Motor neuron (in vitro differentiated cells): ENCODE measurements around the gene ZNF830. TPM values are rescaled to one million over a fixed set of nuclear protein-coding genes. Genes with fewer than 3 reads are reported as not detected.
A peak's percentile ranks its signal among the peaks of the same experiment; 100 is the strongest.
"Not testable (repeated sequence)": the region's sequence is repeated elsewhere in the genome, so short reads cannot be mapped to it uniquely, and the experiment has no call there.

Experiments used
- ATAC-seq, 8 experiments: fragments of 200-7000 bp; cut with Tn5 transposase; replicated peaks in 6 of 8; 2 replicates each; pipeline ENCODE4 v1.8.0; 2021; ENCODE audit warnings: mild to moderate bottlenecking in 8 of 8, moderate library complexity in 8 of 8
- H3K27ac ChIP-seq, 2 donors: fragments of 250-450 bp; sonication (Bioruptor Pico); 2 replicates each; pipeline ENCODE4 v1.9.0; 2021; ENCODE audit warnings: antibody characterized with exemption in 2 of 2, mild to moderate bottlenecking in 2 of 2, moderate library complexity in 1 of 2
- H3K4me1 ChIP-seq, 2 donors: fragments of 250-450 bp; sonication (Bioruptor Pico); replicated peaks in 1 of 2; 2 replicates each; pipeline ENCODE4 v1.6.1; 2021; ENCODE audit warnings: antibody characterized with exemption in 2 of 2, mild to moderate bottlenecking in 2 of 2, moderate library complexity in 1 of 2
- H3K4me3 ChIP-seq, 5 donors: fragments of 250-450 bp; sonication (Bioruptor Pico); 2 replicates each; pipeline ENCODE4 v1.9.0; 2021; ENCODE audit warnings: antibody characterized with exemption in 5 of 5, mild to moderate bottlenecking in 5 of 5, moderate library complexity in 4 of 5
- WGBS, 10 experiments: fragments of 450-650 bp; shearing (Covaris generic); methylation state at CpG; one replicate each; pipeline ENCODE4 v1.0.0; 2022; 5-methylcytosine and 5-hydroxymethylcytosine counted together
- in situ Hi-C, 9 experiments: fragments of 400-800 bp; cut with MboI; loops; one replicate each; pipeline ENCODE4 v1.15.0; 2021; ENCODE audit warnings: low sequenced_read_pairs in 9 of 9, low pct_unique_long_range_greater_than_20kb in 2 of 9; ENCODE audit not compliant: unreplicated experiment in 9 of 9
- total RNA-seq, 8 experiments: library from RNA; unstranded; fragments of 300-600 nt; gene quantifications; 2 replicates each; pipeline versions ENCODE4 v1.2.3 to v1.2.4, GENCODE V29; 2022

Gene ZNF830, protein sequence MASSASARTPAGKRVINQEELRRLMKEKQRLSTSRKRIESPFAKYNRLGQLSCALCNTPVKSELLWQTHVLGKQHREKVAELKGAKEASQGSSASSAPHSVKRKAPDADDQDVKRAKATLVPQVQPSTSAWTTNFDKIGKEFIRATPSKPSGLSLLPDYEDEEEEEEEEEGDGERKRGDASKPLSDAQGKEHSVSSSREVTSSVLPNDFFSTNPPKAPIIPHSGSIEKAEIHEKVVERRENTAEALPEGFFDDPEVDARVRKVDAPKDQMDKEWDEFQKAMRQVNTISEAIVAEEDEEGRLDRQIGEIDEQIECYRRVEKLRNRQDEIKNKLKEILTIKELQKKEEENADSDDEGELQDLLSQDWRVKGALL
- 10 to 100 TPM; 15.8 to 24.7 (median 19.2) TPM for total RNA-seq

DNA sequence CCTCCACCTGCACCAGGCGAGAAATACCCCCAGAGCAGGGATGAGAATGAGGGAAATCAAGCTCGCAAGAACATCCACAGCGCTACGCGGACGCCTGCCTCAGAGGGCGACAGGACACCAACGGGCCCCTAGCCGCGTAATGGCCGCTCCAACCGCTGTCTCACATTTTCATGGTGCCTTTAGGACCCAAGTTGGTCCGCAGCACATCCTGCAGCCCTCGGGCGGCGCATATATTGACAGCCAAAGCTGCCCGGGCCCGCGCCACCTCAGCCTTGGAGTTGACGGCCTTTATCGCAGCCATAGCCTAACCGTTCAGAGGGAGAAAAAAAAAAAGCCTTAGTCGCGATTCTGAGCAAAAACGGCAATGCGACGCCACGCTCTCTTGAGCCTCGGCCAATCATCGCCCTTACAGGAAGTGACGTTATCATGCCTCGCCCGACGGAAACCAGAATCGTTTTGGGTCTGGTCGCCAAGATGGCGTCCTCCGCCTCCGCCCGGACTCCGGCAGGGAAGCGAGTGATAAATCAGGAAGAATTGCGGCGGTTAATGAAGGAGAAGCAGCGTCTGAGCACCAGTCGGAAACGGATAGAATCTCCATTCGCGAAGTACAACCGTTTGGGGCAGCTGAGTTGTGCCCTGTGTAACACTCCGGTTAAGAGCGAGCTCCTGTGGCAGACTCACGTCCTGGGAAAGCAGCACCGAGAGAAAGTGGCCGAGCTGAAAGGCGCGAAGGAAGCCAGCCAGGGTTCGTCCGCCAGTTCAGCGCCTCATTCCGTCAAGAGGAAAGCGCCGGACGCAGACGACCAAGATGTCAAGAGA, at the start of gene ZNF830, which contains the start of gene CCT6B:
Gene ZNF830 (plus strand): TSS at position 448 of the 819 bp plus-strand sequence. CDS start 27 bp downstream, at position 475.
Gene CCT6B (minus strand): TSS at position 368 of the 819 bp plus-strand sequence. CDS start 67 bp downstream, at position 301.
- in situ Hi-C loops = no loop called here
- peak; percentile 95 to 99 (median 96) for ATAC-seq
- Histone ChIP-seq H3K27ac (peak within 1 kb of the TSS; percentile 93 to 97), H3K4me3 (peak within 1 kb of the TSS; percentile 62 to 94 (median 71)), H3K4me1 (peaks cover 9 to 21% of the 10 kb centered on the region in 2 donors)
- WGBS, 10 experiments = 0 to 2% (median 0%) methylated on average over 1 to 37 of the region's 65 CpGs; no CpG with 5 or more reads in 1 of the 10 experiments

- in situ Hi-C loops = no loop called here
- Histone ChIP-seq H3K4me1 (no peaks in the 10 kb centered on the region), H3K27ac (no peak overlapping the region), H3K4me3 (no peak overlapping the region)
- 14 to 100% (median 44%) methylated on average over 1 of the region's 1 CpG; no CpG with 5 or more reads in 5 of the 10 experiments for WGBS, 10 experiments
- ATAC-seq = no peak
Observed at GRCh38 chr17:34913001-34913400, 48.3 kb upstream of the ZNF830 start.

DNA sequence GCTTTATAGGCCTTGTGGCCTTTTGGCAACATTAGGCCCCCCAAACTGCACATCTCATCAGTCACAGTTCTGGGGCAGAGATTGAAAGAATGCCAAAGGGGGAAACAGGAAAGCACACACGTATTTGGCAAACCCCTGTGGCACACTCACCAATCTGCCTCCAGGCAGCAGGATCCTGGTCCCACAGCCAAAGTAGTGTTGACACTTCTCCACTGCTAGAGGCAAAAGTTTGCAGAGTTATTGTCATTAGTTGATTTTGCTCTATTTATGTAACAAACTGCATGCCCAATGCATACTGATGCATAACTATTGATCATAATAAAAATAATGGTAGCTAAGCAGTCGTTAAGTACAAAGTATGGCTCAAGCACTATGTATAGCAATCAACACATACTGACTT, 45.2 kb upstream of the ZNF830 start:
- Histone ChIP-seq H3K27ac (no peak overlapping the region), H3K4me1 (no peaks in the 10 kb centered on the region), H3K4me3 (no peak overlapping the region)
- 0 to 71% (median 39%) methylated on average over 1 to 2 of the region's 2 CpGs; no CpG with 5 or more reads in 2 of the 10 experiments for WGBS, 10 experiments
- in situ Hi-C loops = no loop called here
- ATAC-seq = peak in 1 of 8 experiments; percentile 22

DNA sequence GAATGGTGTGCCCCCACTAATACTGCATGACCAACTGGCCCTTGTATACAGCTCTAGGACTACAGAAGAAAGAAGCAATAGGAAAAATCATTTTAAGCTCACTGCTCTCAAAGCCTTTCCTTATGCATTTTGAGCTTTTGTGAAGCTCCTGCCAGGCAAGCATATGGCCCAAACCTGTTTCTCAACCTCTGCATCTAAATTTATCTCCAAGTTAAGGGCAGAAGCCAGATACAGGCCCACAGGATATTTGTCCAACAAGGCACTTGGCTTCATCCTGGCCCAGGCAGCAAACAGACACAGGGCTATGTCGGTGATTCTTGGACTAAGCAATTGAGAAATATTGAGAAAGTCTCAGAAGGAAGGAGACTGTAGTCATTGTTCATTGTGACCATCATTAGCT, 44.0 kb upstream of the ZNF830 start:
- Histone ChIP-seq H3K4me1 (no peaks in the 10 kb centered on the region), H3K27ac (no peak overlapping the region), H3K4me3 (no peak overlapping the region)
- WGBS, 10 experiments = 50 to 100% (median 83%) methylated on average over 1 of the region's 1 CpG; no CpG with 5 or more reads in 4 of the 10 experiments
- in situ Hi-C loops = no loop called here
- ATAC-seq = no peak

DNA sequence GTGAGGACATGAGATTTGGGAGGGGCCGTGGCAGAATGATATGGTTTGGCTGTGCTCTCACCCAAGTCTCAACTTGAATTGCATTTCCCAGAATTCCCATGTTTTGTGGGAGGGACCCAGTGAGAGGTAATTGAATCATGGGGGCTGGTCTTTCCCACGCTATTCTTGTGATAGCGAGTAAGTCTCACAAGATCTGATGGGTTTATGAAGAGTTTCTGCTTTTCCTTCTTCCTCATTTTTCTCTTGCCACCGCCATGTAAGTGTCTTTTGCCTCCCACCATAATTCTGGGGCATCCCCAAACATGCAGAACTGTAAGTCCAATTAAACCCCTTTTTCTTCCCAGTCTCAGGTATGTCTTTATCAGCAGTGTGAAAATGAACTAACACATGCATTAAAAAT, 40.7 kb upstream of the ZNF830 start:
- WGBS, 10 experiments = 0 to 100% (median 73%) methylated on average over 1 to 4 of the region's 4 CpGs; no CpG with 5 or more reads in 2 of the 10 experiments
- in situ Hi-C loops = no loop called here
- ATAC-seq = no peak
- Histone ChIP-seq H3K4me3 (no peak overlapping the region), H3K4me1 (no peaks in the 10 kb centered on the region), H3K27ac (no peak overlapping the region)

- in situ Hi-C loops = no loop called here
- no peak for ATAC-seq
- WGBS, 10 experiments = 43 to 100% (median 83%) methylated on average over 1 to 3 of the region's 3 CpGs
- no peaks in the 10 kb centered on the region for H3K4me1 ChIP-seq
- H3K4me3 ChIP-seq = no peak overlapping the region
- no peak overlapping the region for H3K27ac ChIP-seq
Observed at GRCh38 chr17:34926661-34927060, 34.7 kb upstream of the ZNF830 start.

- H3K4me3 ChIP-seq = no peak overlapping the region
- no peaks in the 10 kb centered on the region for H3K4me1 ChIP-seq
- no peak overlapping the region for H3K27ac ChIP-seq
- no peak for ATAC-seq
- in situ Hi-C loops = no loop called here
Observed at GRCh38 chr17:34930283-34930682, 31.1 kb upstream of the ZNF830 start.

DNA sequence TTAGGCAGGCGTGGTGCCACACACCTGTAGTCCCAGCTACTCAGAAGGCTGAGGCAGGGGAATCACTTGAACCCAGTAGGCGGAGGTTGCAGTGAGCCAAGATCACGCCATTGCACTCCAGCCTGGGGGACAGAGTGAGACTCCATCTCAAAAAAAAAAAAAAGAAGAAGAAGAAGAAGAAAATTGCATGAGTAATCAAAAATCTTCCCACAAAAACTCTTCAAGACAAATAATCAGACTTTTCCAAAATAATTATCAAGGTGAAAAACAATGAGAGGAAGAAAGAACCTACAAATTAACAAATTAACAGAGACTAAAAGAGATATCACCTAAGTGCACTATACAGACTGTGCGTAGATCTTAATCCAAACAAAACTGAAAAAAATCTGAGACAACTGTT, 10.6 kb upstream of the ZNF830 start:
- H3K4me1 ChIP-seq, H3K4me3 ChIP-seq, H3K27ac ChIP-seq, ATAC-seq, in situ Hi-C loops: not testable (repeated sequence)
- WGBS, 10 experiments = 41 to 87% (median 73%) methylated on average over 2 to 4 of the region's 4 CpGs; no CpG with 5 or more reads in 2 of the 10 experiments

DNA sequence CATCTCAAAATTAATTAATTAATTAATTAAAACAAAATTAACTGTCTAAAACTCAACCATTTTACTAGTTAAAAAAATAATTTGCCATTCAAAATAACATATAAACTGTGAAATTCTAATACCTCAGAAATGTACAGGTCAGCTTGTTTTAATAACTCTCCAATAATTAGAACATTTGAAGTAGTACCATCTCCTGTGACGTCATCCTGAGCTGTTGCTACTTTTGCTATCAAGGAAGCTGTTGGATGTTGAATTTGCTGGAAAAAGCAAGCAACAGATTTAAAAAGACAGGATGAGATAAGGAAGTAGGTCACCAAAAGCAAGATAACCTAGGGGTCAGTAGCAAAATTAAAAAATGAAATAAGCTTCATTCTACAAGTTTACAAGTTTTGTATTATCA, 2.9 kb upstream of the ZNF830 start:
- Histone ChIP-seq H3K4me3 (no peak overlapping the region), H3K4me1 (peaks cover 9 to 18% of the 10 kb centered on the region in 2 donors), H3K27ac (no peak overlapping the region)
- in situ Hi-C loops = no loop called here
- no peak for ATAC-seq
- WGBS, 10 experiments = 25 to 100% (median 71%) methylated on average over 1 of the region's 1 CpG; no CpG with 5 or more reads in 1 of the 10 experiments

DNA sequence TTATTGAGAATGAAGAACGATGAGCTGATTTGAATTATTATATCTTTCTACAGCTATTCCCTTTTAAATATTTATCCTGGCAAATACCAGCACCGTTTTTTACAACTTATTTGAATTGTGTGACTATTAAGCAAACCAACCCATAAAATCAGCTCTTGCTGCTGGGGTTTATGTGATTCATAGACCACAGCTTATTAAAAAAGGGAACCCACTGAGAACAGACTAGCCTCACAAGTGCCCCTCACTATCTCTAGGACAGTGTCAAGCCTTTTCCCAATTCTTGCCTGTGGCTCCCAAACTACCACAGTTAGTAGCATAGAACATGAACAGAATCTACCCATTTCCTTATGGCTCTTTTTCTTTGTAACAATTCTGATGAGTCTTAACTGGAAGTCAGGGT, 12.8 kb downstream of the ZNF830 start:
- 0 to 76% (median 25%) methylated on average over 1 to 2 of the region's 2 CpGs; no CpG with 5 or more reads in 2 of the 10 experiments for WGBS, 10 experiments
- ATAC-seq = no peak
- no peak overlapping the region for H3K4me3 ChIP-seq
- H3K4me1 ChIP-seq = no peaks in the 10 kb centered on the region
- in situ Hi-C loops = no loop called here
- H3K27ac ChIP-seq = no peak overlapping the region

DNA sequence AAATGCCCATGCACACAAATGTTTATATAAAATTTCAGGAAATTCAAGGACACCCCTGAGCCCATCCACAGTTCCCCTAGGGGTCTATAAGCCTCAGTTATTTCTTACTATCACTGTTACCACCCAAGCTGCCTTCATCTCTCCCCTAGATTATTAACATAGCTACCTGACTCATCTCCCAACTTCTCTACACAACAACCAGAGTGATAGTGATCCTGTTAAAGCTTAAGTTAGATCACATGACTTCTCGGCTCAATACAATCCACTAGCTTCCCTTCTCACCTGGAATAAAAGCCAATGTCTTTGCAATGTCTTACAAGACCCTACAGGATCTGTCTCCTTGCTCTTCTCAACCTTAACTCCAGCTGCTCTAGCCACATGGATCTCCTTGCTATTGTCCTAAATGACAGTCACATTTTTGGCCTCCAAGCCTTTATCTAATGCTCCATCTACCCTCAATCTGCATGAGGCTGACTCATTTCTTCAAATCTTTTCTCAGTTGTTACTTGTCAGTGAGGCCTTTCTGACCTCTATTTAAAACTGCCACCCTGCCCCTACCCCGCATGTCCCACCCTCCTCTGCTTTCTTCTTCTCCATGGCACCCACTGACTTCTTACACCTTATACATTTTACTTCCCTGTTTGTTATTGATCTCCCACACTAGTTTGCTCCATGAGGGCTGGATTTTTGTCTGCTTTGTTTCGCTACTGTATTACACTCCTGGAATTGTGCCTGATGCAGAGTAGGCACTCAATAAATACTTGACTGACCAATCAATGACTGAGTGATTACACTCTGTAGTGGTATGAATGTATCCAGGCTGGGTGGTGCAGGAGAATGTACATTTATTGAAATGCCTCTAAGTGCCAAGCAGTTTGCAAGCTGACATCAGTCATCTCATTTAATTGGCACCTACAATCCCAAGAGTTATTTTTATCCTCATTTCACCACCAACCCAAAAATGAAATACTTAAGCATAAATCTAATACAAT, 13.8 kb downstream of the ZNF830 start:
- Histone ChIP-seq H3K4me3 (no peak overlapping the region), H3K4me1 (no peaks in the 10 kb centered on the region), H3K27ac (no peak overlapping the region)
- in situ Hi-C loops = loop anchor here in 2 of 9 experiments (25.0 kb wide), 3 partner anchors 88 to 137 kb away; partner anchors contain the start of genes FNDC8 (in 1 of the 2) and RAD51D (in 1 of the 2)
- 29 to 100% (median 69%) methylated on average over 1 to 3 of the region's 3 CpGs; no CpG with 5 or more reads in 2 of the 10 experiments for WGBS, 10 experiments
- ATAC-seq = peak in 2 of 8 experiments; percentile 69 to 73

DNA sequence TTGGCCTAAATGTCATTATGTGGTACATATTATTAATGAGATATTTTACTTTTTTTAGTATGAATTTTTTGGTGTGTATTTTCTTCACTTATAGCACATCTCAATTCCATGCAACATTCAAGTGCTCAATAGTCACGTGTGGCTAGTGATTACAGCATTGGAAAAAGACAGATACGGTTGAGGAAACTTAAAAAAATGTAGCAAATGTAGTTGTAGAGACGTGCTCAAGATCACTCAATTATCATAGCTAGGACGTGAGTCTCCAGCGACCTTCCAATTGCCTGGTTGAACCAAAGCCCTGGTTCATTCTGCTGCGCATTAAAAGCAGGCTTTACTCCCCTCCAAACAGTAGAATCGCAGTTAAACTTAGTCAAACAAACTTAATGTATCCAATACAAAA, 17.8 kb downstream of the ZNF830 start:
- in situ Hi-C loops = loop anchor here in 2 of 9 experiments (25.0 kb wide), 3 partner anchors 92 to 133 kb away; partner anchors contain the start of genes FNDC8 (in 1 of the 2) and RAD51D (in 1 of the 2)
- no peak overlapping the region for H3K4me3 ChIP-seq
- 74 to 100% (median 90%) methylated on average over 2 to 6 of the region's 7 CpGs; no CpG with 5 or more reads in 1 of the 10 experiments for WGBS, 10 experiments

More for the DNA sequence above, 17.8 kb downstream of the ZNF830 start:
- Histone ChIP-seq H3K4me1 (peaks cover 7 to 9% of the 10 kb centered on the region in 2 donors), H3K27ac (no peak overlapping the region)
- no peak for ATAC-seq
